Tibial nerve (tissue), 4 donors: Measurements from ENCODE around the gene CDH13. TPM values are rescaled to one million over a fixed set of nuclear protein-coding genes. Genes with fewer than 3 reads are reported as not detected.

Experiments
- DNase-seq, 2 donors: peaks; one replicate each; pipeline ENCODE4 v3.0.0-alpha.2; 2019; ENCODE audit warnings: low spot score in 2 of 2
- H3K27ac ChIP-seq, 4 donors: fragments of 200-600 bp; sonication (generic) in 3 of 4; one replicate each; pipeline ENCODE4 v1.5.1; 2017 to 2019; ENCODE audit warnings: mild to moderate bottlenecking in 1 of 4
- H3K27me3 ChIP-seq, 2 donors: fragments of 200-600 bp; sonication (generic) in 1 of 2; one replicate each; pipeline versions ENCODE4 v1.5.1 to v1.6.0; 2017 to 2019
- H3K36me3 ChIP-seq, 3 donors: fragments of 200-600 bp; sonication (generic); one replicate each; pipeline ENCODE4 v1.5.1; 2018 to 2019
- H3K4me1 ChIP-seq, 4 donors: fragments of 200-600 bp; sonication (generic) in 3 of 4; one replicate each; pipeline ENCODE4 v1.5.1; 2017 to 2019
- H3K4me3 ChIP-seq, 4 donors: fragments of 200-600 bp; sonication (generic) in 3 of 4; one replicate each; pipeline ENCODE4 v1.5.1; 2017 to 2019; ENCODE audit warnings: mild to moderate bottlenecking in 1 of 4, moderate library complexity in 1 of 4
- H3K9me3 ChIP-seq, 4 donors: fragments of 200-600 bp; sonication (generic) in 3 of 4; one replicate each; pipeline ENCODE4 v1.5.1; 2017 to 2019
- EP300 ChIP-seq, 2 donors: sonication (generic); formaldehyde crosslinking; IDR thresholded peaks; one replicate each; pipeline ENCODE4 v1.6.1; 2017; ENCODE audit warnings: antibody characterized with exemption in 2 of 2, mild to moderate bottlenecking in 1 of 2
- POLR2A ChIP-seq, 2 donors: fragments of 450-650 bp; IDR thresholded peaks; one replicate each; pipeline ENCODE4 v1.6.1; 2017; ENCODE audit warnings: antibody characterized with exemption in 2 of 2, mild to moderate bottlenecking in 2 of 2, moderate library complexity in 2 of 2
- WGBS, 2 donors: methylation state at CpG; one replicate each; pipeline ENCODE4 v1.1.5; 2018; 5-methylcytosine and 5-hydroxymethylcytosine counted together
- total RNA-seq, 4 donors: library from RNA; depleted of rRNA; stranded (reverse); fragments of >200 nt; gene quantifications; one replicate each; pipeline ENCODE4 v1.1.0, GENCODE V29; 2016
- TF ChIP-seq, protein P1 (sequence below), 5 experiments: fragments of 200-600 bp in 3 of 5; fragments of 450-650 bp in 2 of 5; sonication (generic) in 3 of 5; IDR thresholded peaks; one replicate each; pipeline ENCODE4 v1.5.1; 2016 to 2019; ENCODE audit warnings: antibody characterized with exemption in 5 of 5, mild to moderate bottlenecking in 3 of 5, moderate library complexity in 2 of 5

The CDH13 gene
- total RNA-seq, 4 donors from 2014 or later, result 4.1 to 14.4 (median 5.8) TPM

DNA sequence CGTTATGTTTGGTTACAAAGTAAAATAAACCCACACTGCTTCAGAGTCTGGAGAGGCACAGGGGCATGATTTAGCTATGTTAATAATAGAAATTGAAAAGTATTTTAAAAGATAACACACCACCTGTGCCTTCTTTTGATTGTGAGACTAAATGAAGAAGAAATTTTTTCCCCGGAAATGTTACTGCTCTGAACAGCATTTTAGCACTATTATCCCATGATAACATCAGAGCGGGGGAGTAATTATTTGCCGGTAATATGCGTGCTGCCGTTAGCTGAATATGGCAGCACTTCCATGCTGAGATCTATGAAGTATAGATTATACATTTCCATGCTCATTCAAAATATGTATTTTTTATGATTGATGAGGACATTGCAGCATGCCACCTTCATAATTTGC lies 680.8 kb downstream of the CDH13 start:
- TF ChIP-seq, protein P1, sequence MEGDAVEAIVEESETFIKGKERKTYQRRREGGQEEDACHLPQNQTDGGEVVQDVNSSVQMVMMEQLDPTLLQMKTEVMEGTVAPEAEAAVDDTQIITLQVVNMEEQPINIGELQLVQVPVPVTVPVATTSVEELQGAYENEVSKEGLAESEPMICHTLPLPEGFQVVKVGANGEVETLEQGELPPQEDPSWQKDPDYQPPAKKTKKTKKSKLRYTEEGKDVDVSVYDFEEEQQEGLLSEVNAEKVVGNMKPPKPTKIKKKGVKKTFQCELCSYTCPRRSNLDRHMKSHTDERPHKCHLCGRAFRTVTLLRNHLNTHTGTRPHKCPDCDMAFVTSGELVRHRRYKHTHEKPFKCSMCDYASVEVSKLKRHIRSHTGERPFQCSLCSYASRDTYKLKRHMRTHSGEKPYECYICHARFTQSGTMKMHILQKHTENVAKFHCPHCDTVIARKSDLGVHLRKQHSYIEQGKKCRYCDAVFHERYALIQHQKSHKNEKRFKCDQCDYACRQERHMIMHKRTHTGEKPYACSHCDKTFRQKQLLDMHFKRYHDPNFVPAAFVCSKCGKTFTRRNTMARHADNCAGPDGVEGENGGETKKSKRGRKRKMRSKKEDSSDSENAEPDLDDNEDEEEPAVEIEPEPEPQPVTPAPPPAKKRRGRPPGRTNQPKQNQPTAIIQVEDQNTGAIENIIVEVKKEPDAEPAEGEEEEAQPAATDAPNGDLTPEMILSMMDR (IDR thresholded peaks at IDR 0.05), result no peak
- TF ChIP-seq EP300 (IDR thresholded peaks at IDR 0.05) (no peak), POLR2A (IDR thresholded peaks at IDR 0.05) (no peak)
- WGBS, 2 donors, result 71 to 85% methylated on average over 6 of the region's 6 CpGs
- H3K4me3 ChIP-seq, result no peak overlapping the region
- no peaks in the 10 kb centered on the region for H3K36me3 ChIP-seq
- no peak for DNase-seq
- H3K27ac ChIP-seq, result no peak overlapping the region
- no peaks in the 10 kb centered on the region for H3K9me3 ChIP-seq
- no peaks in the 10 kb centered on the region for H3K27me3 ChIP-seq
- H3K4me1 ChIP-seq, result no peaks in the 10 kb centered on the region

DNA sequence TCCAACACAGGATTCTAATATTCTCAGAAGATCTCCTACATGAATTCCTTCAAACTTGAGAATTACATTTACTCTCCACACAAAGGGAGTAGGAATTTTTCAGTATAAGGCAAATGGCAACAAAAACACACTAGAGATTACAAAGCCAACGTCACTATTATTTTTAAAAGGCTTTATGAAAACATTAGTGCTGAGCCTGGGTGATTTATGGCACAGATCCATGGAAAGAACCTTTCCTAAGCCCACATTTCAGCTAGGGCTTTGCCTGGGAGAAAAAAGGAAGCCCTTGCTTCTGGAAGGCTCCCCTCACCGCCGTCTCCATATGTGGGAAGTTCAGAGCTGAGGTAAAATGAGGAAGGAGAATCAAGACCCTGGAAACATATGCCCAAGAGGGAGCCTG lies 681.6 kb downstream of the CDH13 start:
- no peaks in the 10 kb centered on the region for H3K9me3 ChIP-seq
- H3K4me1 ChIP-seq, result no peaks in the 10 kb centered on the region
- H3K4me3 ChIP-seq, result no peak overlapping the region
- TF ChIP-seq, protein P1 (IDR thresholded peaks at IDR 0.05), result no peak
- TF ChIP-seq EP300 (IDR thresholded peaks at IDR 0.05) (no peak), POLR2A (IDR thresholded peaks at IDR 0.05) (no peak)
- no peak for DNase-seq
- H3K36me3 ChIP-seq, result no peaks in the 10 kb centered on the region
- 45 to 46% methylated on average over 3 of the region's 3 CpGs for WGBS, 2 donors
- no peaks in the 10 kb centered on the region for H3K27me3 ChIP-seq
- no peak overlapping the region for H3K27ac ChIP-seq

DNA sequence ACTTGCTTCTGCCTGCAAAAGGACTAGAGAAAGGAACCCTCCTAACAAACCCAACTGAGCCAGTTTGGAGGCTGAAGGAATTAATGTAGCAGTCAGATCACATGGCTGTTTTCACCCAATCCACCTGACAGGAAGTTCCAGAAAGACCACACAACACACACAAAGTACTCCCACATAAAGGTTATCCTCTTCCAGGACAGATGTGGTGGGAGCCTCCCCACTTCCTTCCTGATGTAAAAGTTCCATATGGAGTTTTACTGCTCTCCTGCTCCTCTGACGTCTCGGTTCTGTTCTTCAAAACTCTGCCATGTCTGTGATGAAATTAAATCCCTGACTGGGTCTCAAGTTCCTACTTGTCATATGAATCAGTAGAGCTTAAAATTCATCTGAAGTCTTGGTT lies 684.0 kb downstream of the CDH13 start:
- Histone ChIP-seq H3K9me3 (no peaks in the 10 kb centered on the region), H3K36me3 (no peaks in the 10 kb centered on the region), H3K4me1 (no peaks in the 10 kb centered on the region), H3K27me3 (no peaks in the 10 kb centered on the region), H3K27ac (no peak overlapping the region), H3K4me3 (no peak overlapping the region)
- WGBS, 2 donors, result 57 to 64% methylated on average over 2 of the region's 2 CpGs
- DNase-seq, result no peak
- TF ChIP-seq POLR2A (IDR thresholded peaks at IDR 0.05) (no peak), EP300 (IDR thresholded peaks at IDR 0.05) (no peak)
- TF ChIP-seq, protein P1 (IDR thresholded peaks at IDR 0.05), result no peak

DNA sequence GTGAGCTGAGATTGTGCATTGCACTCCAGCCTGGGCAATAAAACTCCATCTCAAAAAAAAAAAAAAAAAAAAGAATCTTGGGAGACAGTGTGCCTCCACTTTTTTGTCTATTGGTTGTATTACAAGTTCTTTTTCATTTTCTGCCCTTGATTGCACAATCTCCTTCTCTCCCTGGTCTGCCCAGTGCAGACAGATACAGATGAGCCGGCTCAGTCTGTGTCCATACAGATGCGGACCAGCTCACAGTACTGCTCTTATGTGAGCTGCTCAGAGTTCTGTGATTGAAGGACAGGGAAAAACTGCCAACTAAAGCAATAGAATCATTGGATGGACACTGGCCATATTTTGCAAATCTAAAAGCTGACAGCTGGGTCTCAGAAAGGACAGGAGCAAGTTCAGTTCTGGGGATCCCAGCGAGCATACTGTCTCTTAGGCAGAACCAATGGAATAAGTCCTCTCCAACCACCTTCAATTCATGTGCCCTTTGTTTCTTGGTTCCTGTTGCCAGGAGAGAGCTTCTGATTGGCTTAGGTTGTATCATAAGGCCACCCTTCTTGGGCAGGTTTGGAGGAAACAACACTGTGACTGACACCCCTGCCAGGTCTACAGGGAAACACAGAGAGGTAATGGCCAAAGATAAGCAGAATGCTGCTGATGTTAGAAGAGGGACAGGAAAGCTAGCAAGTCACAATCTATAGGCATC lies 685.4 kb downstream of the CDH13 start:
- H3K27ac ChIP-seq, result no peak overlapping the region
- no peaks in the 10 kb centered on the region for H3K4me1 ChIP-seq
- no peak overlapping the region for H3K4me3 ChIP-seq
- H3K36me3 ChIP-seq, result no peaks in the 10 kb centered on the region
- no peak for TF ChIP-seq POLR2A (IDR thresholded peaks at IDR 0.05)
- no peak for DNase-seq
- H3K27me3 ChIP-seq, result no peaks in the 10 kb centered on the region
- 80 to 88% methylated on average over 3 of the region's 3 CpGs for WGBS, 2 donors
- H3K9me3 ChIP-seq, result no peaks in the 10 kb centered on the region

DNA sequence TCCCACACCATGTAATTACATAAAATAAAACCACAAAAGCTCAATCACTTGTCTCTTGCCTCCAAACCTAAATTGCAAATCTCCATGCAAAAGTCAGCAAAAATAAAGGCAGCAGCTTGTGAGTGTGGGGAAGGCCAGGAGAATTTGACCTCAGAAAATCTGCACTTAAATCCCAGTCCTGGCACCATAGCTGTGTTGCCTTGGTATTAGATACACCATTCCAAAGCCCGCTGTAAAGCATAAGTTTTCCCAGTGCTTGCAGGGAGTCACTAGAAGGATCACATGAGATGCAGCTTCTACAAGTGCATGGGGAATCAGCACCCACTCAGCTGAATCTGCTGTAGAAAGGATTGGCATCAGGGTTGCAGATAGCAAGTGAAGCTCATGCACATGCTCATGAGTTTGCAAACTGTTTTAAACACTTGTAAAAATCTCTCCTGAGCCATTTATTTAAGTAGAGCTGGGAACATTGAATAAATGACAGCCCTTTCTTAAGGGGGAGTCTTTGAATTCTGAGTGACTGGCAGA lies 686.0 kb downstream of the CDH13 start:
- Histone ChIP-seq H3K27ac (no peak overlapping the region), H3K9me3 (no peaks in the 10 kb centered on the region), H3K4me3 (no peak overlapping the region), H3K4me1 (no peaks in the 10 kb centered on the region), H3K36me3 (no peaks in the 10 kb centered on the region), H3K27me3 (no peaks in the 10 kb centered on the region)
- no peak for DNase-seq
- 73 to 100% methylated on average over 1 of the region's 1 CpG for WGBS, 2 donors
- TF ChIP-seq, protein P1 (IDR thresholded peaks at IDR 0.05), result no peak
- TF ChIP-seq POLR2A (IDR thresholded peaks at IDR 0.05) (no peak), EP300 (IDR thresholded peaks at IDR 0.05) (no peak)
